OCI-LY1 (cell line): ENCODE results near the gene SHH.

Experiments
- H2AFZ ChIP-seq: fragments of 200-600 bp; sonication (generic), shearing (Covaris generic); 2 replicates; pipeline ENCODE4 v1.6.0; 2014; ENCODE audit warnings: antibody characterized with exemption, mild to moderate bottlenecking, low read length
- H3F3A ChIP-seq: fragments of 200-600 bp; sonication (generic), shearing (Covaris generic); 2 replicates; pipeline ENCODE4 v1.6.0; 2014; ENCODE audit warnings: mild to moderate bottlenecking, antibody characterized with exemption, low read length, moderate library complexity; ENCODE audit not compliant: insufficient read depth
- H3K27ac ChIP-seq: fragments of 200-600 bp; sonication (generic); 2 replicates; pipeline ENCODE4 v1.5.1; 2014; ENCODE audit warnings: low read length, mixed run types, mild to moderate bottlenecking, low read depth; ENCODE audit not compliant: poor library complexity, severe bottlenecking
- H3K27me3 ChIP-seq: fragments of 200-600 bp; sonication (generic); 2 replicates; pipeline ENCODE4 v1.6.0; 2014; ENCODE audit warnings: antibody characterized with exemption, mild to moderate bottlenecking, low read length, moderate library complexity; ENCODE audit not compliant: insufficient read depth
- H3K36me3 ChIP-seq: fragments of 200-600 bp; sonication (generic); 2 replicates; pipeline ENCODE4 v1.6.1; 2014; ENCODE audit warnings: mild to moderate bottlenecking, antibody characterized with exemption, low read length, moderate library complexity, mixed read lengths; ENCODE audit not compliant: insufficient read depth
- H3K4me1 ChIP-seq: fragments of 200-600 bp; sonication (generic); 2 replicates; pipeline ENCODE4 v1.5.1; 2014; ENCODE audit warnings: mild to moderate bottlenecking, low read length, moderate library complexity; ENCODE audit not compliant: insufficient read depth, severe bottlenecking
- H3K4me2 ChIP-seq: fragments of 200-600 bp; sonication (generic), shearing (Covaris generic); 2 replicates; pipeline ENCODE4 v1.6.1; 2014; ENCODE audit warnings: low read length
- H3K4me3 ChIP-seq: fragments of 200-600 bp; sonication (generic); 2 replicates; pipeline ENCODE4 v1.5.1; 2014; ENCODE audit warnings: low read length, low read depth, mild to moderate bottlenecking, mixed read lengths; ENCODE audit not compliant: poor library complexity, severe bottlenecking
- H3K79me2 ChIP-seq: fragments of 200-600 bp; shearing (Covaris generic); 2 replicates; pipeline ENCODE4 v1.6.1; 2016; ENCODE audit warnings: mixed run types, low read length, mixed read lengths; ENCODE audit not compliant: insufficient read depth
- H3K9ac ChIP-seq: fragments of 200-600 bp; sonication (generic), shearing (Covaris generic); 2 replicates; pipeline ENCODE4 v1.6.1; 2014; ENCODE audit warnings: mild to moderate bottlenecking, low read length, mixed read lengths
- H3K9me2 ChIP-seq: fragments of 200-600 bp; sonication (generic), shearing (Covaris generic); 2 replicates; pipeline ENCODE4 v1.6.1; 2014; ENCODE audit warnings: low read depth, mild to moderate bottlenecking, low read length, mixed read lengths
- H3K9me3 ChIP-seq: fragments of 200-600 bp; shearing (Covaris generic); 2 replicates; pipeline ENCODE4 v1.6.1; 2014; ENCODE audit warnings: low read length, mixed read lengths
- H4K20me1 ChIP-seq: fragments of 200-600 bp; sonication (generic), shearing (Covaris generic); 2 replicates; pipeline ENCODE4 v1.6.0; 2016; ENCODE audit warnings: mild to moderate bottlenecking, low read length; ENCODE audit not compliant: insufficient read depth
- CTCF ChIP-seq: fragments of 200-600 bp; sonication (generic), shearing (Covaris generic); IDR thresholded peaks from 2 replicates; pipeline ENCODE4 v1.5.1; 2017; ENCODE audit warnings: mild to moderate bottlenecking, antibody characterized with exemption, low read length, moderate library complexity, mixed read lengths
- EZH2 ChIP-seq: fragments of 200-600 bp; sonication (generic), shearing (Covaris generic); IDR thresholded peaks from 2 replicates; pipeline ENCODE4 v1.8.0; 2017; ENCODE audit warnings: borderline replicate concordance, mixed run types, mild to moderate bottlenecking, antibody characterized with exemption, low read length, moderate library complexity, mixed read lengths

The SHH gene

DNA sequence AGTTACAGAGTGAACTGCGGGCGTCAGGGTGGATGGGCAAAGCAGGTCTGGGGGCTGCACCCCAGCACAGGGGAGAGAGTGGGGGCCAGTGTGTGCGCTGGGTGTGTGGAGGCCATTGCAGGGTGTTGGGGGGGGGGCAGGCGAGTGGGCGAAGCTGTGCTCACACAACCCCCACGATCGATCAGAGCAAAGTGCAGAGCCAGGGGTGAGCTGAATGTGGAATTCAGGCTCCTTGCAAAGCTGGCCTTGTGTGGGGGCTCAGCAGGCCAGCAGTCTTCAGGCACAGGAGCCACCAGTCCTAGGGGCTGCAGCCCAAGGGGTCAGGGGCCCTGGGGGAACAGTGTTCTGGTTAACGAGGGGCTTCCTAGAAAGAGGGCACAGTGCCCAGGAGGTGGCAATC, 862 bp upstream of the SHH start:
- H3F3A ChIP-seq: no peaks in the 10 kb centered on the region
- H3K4me1 ChIP-seq: no peaks in the 10 kb centered on the region
- H3K36me3 ChIP-seq: no peaks in the 10 kb centered on the region
- H3K9me2 ChIP-seq: no peaks in the 10 kb centered on the region
- no peaks in the 10 kb centered on the region for H3K79me2 ChIP-seq
- no peak overlapping the region for H3K4me3 ChIP-seq
- no peaks in the 10 kb centered on the region for H3K9me3 ChIP-seq
- H3K27me3 ChIP-seq: no peaks in the 10 kb centered on the region
- no peak overlapping the region for H2AFZ ChIP-seq
- H3K27ac ChIP-seq: no peak overlapping the region
- no peaks in the 10 kb centered on the region for H4K20me1 ChIP-seq
- H3K4me2 ChIP-seq: no peak overlapping the region
- no peak overlapping the region for H3K9ac ChIP-seq
- no peak for TF ChIP-seq CTCF

DNA sequence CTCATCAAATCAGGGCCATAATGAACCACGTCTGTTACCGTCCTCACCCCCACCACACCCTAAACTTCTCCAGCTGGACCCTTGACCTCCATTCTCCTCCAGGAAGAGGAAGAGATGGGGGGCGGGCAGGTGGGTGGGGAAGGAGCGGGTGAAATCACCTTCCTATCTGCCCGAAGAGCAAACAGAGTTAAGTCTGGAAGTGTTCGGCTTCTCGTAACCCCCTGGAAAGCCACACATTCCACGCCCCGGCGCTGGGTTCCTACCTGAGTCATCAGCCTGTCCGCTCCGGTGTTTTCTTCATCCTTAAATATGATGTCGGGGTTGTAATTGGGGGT, 736 bp downstream of the SHH start:
- no peak overlapping the region for H3K4me3 ChIP-seq
- no peak overlapping the region for H3K4me2 ChIP-seq
- no peaks in the 10 kb centered on the region for H3K27me3 ChIP-seq
- no peaks in the 10 kb centered on the region for H4K20me1 ChIP-seq
- no peaks in the 10 kb centered on the region for H3F3A ChIP-seq
- H3K4me1 ChIP-seq: no peaks in the 10 kb centered on the region
- no peak overlapping the region for H2AFZ ChIP-seq
- TF ChIP-seq CTCF (no peak), EZH2 (no peak)
- H3K36me3 ChIP-seq: no peaks in the 10 kb centered on the region
- no peak overlapping the region for H3K9ac ChIP-seq
- H3K79me2 ChIP-seq: no peaks in the 10 kb centered on the region
- H3K9me2 ChIP-seq: no peaks in the 10 kb centered on the region
- no peak overlapping the region for H3K27ac ChIP-seq
- H3K9me3 ChIP-seq: no peaks in the 10 kb centered on the region

DNA sequence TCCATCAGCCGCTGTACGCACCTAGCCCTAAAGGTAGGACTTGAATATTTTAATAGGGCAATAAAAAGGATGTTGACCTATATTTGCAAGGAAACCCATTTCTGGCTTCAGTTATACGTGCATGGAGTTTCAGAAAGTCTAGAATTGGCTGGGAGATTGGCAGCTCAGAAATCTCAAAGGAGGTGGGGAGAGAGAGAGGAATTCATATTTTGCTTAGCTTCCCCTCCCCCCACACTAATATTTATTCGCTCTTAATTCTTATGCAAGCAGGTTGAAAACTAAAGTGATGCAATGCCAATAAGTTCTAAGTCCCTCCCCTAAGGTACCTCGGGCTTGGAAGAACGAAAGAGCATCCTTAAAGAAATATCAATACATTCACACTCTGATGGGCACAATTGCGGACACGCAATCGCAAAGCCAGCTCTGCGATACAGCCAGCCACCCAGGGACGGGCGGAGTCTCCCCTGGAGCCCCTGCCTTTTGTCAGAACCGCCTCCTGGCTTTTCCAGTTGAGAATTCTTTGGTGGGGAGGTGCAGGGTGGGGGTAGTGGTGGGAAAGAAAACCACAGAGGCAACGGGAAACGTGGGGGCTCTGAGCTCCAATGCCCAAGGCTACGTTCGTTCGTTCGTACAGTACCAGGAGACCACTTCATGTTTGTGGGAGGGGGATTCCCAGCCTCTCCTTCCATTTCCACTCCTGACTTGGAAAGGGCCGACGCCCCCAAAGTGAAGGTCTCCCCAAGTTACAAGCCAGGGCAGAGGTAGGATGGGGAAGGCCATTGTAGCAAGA, 1.3 kb downstream of the SHH start:
- Histone ChIP-seq H4K20me1 (no peaks in the 10 kb centered on the region), H3K4me1 (no peaks in the 10 kb centered on the region)

More for the DNA sequence above, 1.3 kb downstream of the SHH start:
- H3K79me2 ChIP-seq: no peaks in the 10 kb centered on the region
- no peak overlapping the region for H2AFZ ChIP-seq
- no peaks in the 10 kb centered on the region for H3F3A ChIP-seq
- H3K27ac ChIP-seq: no peak overlapping the region
- H3K4me2 ChIP-seq: no peak overlapping the region
- TF ChIP-seq CTCF: no peak
- TF ChIP-seq EZH2: no peak
- no peaks in the 10 kb centered on the region for H3K9me3 ChIP-seq
- H3K27me3 ChIP-seq: no peaks in the 10 kb centered on the region
- H3K36me3 ChIP-seq: no peaks in the 10 kb centered on the region
- no peaks in the 10 kb centered on the region for H3K9me2 ChIP-seq
- H3K4me3 ChIP-seq: no peak overlapping the region
- no peak overlapping the region for H3K9ac ChIP-seq
